LNCaP clone FGC (cell line): ENCODE data around the gene ADGRV1.

Experiments used
- DNase-seq: peaks from one replicate; pipeline ENCODE4 v3.0.0-alpha.2; 2011; ENCODE audit warnings: low read depth
- H3K4me3 ChIP-seq: 2 replicates; pipeline ENCODE4 v1.5.1; 2011; ENCODE audit warnings: mild to moderate bottlenecking, low read depth, low read length, control low read depth
- CTCF ChIP-seq: IDR thresholded peaks from 2 replicates; pipeline ENCODE4 v1.5.1; 2012; ENCODE audit warnings: mild to moderate bottlenecking; ENCODE audit not compliant: control insufficient read depth, insufficient read depth; ENCODE audit errors: extremely low read depth

Gene ADGRV1

GRCh38 chr5:91154338-91154737 is 595.7 kb downstream of the ADGRV1 start:
- DNase-seq: no peak
- H3K4me3 ChIP-seq: no peak overlapping the region
- TF ChIP-seq CTCF: no peak

GRCh38 chr5:91155274-91155673 is 596.7 kb downstream of the ADGRV1 start:
- no peak for DNase-seq
- no peak for TF ChIP-seq CTCF
- H3K4me3 ChIP-seq: no peak overlapping the region

- no peak for TF ChIP-seq CTCF
- H3K4me3 ChIP-seq: no peak overlapping the region
- DNase-seq: no peak
Measured at GRCh38 chr5:91156242-91156641, 597.6 kb downstream of the ADGRV1 start.

- H3K4me3 ChIP-seq: no peak overlapping the region
- TF ChIP-seq CTCF: no peak
- no peak for DNase-seq
Measured at GRCh38 chr5:91158011-91158410, 599.4 kb downstream of the ADGRV1 start.

- H3K4me3 ChIP-seq: no peak overlapping the region
- TF ChIP-seq CTCF: no peak
- no peak for DNase-seq
Measured at GRCh38 chr5:91159647-91160046, 601.0 kb downstream of the ADGRV1 start.

GRCh38 chr5:91160714-91161285 is 602.2 kb downstream of the ADGRV1 start:
- DNase-seq: no peak
- TF ChIP-seq CTCF: no peak
- no peak overlapping the region for H3K4me3 ChIP-seq

- peak; percentile 87 for DNase-seq
- no peak overlapping the region for H3K4me3 ChIP-seq
- no peak for TF ChIP-seq CTCF
Measured at GRCh38 chr5:91162534-91163381, 604.2 kb downstream of the ADGRV1 start.
